MCF 10A (cell line): ENCODE results near the gene SLC25A10. TPM values are rescaled to one million over a fixed set of nuclear protein-coding genes. Genes with fewer than 3 reads are reported as not detected.

Source experiments
- BruUV-seq: library from RNA; stranded (reverse); fragments of 400-500 nt; replicated peaks from 2 replicates; lab custom pipeline; 2021; lab: Mats Ljungman, UMichigan
- CTCF ChIA-PET: fragments of 300-600 bp; sonication (Branson Sonifier 250); formaldehyde crosslinking; extraction: SDS; loops from one replicate; lab custom pipeline; 2021; ENCODE audit warnings: antibody characterized with exemption, inconsistent platforms; lab: Yijun Ruan, JAX
- POLR2A ChIA-PET: fragments of 300-600, 350-650 bp; sonication (Branson Sonifier 250); formaldehyde crosslinking; extraction: SDS; loops from one replicate; lab custom pipeline; 2020; ENCODE audit warnings: antibody characterized with exemption, inconsistent platforms; lab: Yijun Ruan, JAX
- DNase-seq: peaks from one replicate; pipeline ENCODE4 v3.0.0-alpha.2; 2018; ENCODE audit not compliant: unreplicated experiment
- H3K27ac Mint-ChIP-seq: one replicate; pipeline ENCODE4 v1.8.0; 2022; ENCODE audit warnings: mild to moderate bottlenecking, low read depth, mixed read lengths; ENCODE audit not compliant: unreplicated experiment
- H3K27me3 Mint-ChIP-seq: one replicate; pipeline ENCODE4 v1.8.0; 2022; ENCODE audit warnings: mixed read lengths; ENCODE audit not compliant: insufficient read depth, unreplicated experiment
- H3K36me3 Mint-ChIP-seq: one replicate; pipeline ENCODE4 v1.8.0; 2022; ENCODE audit warnings: mild to moderate bottlenecking, moderate library complexity, mixed read lengths; ENCODE audit not compliant: insufficient read depth, unreplicated experiment
- H3K4me1 Mint-ChIP-seq: one replicate; pipeline ENCODE4 v1.8.0; 2022; ENCODE audit warnings: mixed read lengths; ENCODE audit not compliant: insufficient read depth, unreplicated experiment
- H3K4me3 Mint-ChIP-seq: one replicate; pipeline ENCODE4 v1.8.0; 2022; ENCODE audit warnings: mild to moderate bottlenecking, moderate library complexity, mixed read lengths; ENCODE audit not compliant: unreplicated experiment
- H3K9me3 Mint-ChIP-seq: one replicate; pipeline ENCODE4 v1.8.0; 2022; ENCODE audit warnings: mixed read lengths; ENCODE audit not compliant: unreplicated experiment
- intact Hi-C: fragments of 100-400 bp; cut with micrococcal nuclease; formaldehyde crosslinking; loops from 2 replicates; pipeline ENCODE4 v1.14.1; 2022
- total RNA-seq: library from RNA; stranded (reverse); gene quantifications from 2 replicates; pipeline ENCODE4 v1.2.3, GENCODE V29; 2022
- TF ChIP-seq, protein P1 (sequence below): fragments of 200-600 bp; IDR thresholded peaks from one replicate; pipeline ENCODE4 v1.8.0; 2022; ENCODE audit warnings: antibody characterized with exemption, mild to moderate bottlenecking; ENCODE audit not compliant: unreplicated experiment

The SLC25A10 gene
- total RNA-seq, 1 experiment from 2014 or later, result 9.5 TPM

DNA sequence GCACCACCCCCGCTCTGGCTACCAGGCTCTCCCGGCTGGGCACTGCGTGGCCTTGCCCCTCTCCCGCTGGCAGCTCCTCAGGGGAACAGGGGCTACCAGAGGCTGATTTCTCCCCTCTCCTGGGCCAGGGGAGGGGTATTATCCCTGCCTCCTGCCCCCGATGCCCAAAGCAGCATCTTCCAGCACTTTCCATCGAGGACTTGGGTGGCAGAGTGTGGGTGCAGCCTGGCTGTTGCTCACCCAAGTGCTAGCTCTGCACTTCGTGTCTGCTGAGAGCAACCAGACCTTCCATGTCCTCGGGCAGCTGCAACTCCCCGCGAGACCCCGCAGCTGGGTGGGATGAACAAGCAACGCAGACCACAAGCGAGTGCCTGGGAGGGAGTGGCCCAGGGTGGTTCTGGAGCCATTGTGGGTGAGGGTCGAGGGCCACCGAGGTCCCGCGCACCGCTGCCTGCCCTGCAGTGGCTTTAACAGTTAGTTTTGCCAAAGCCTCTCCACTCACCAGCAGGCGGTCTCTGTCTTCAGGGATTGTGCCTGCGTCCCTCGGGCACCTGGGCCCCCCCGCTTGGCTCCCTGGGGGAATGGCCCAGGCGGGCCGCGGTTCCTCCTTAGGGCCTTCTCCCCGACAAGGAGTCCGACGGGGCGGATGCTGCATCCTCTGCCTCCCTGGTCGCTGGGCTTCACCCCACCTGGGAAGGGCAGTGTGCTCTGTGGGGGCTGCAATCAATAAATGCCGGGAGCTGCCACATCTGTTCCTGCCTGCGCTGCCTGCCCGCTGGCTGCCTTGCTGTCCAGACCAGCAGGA lies 8.4 kb downstream of the SLC25A10 start:
- intact Hi-C loops, result no loop called here
- DNase-seq, result no peak
- peaks cover 21% of the 10 kb centered on the region for H3K4me1 Mint-ChIP-seq
- no peaks in the 10 kb centered on the region for H3K27me3 Mint-ChIP-seq
- CTCF ChIA-PET, result interaction anchor here (0.6 to 1.0 kb wide), 2 partner anchors 9 to 121 kb away, joined by 3 read pairs; no protein-coding TSS in a partner anchor
- no peaks in the 10 kb centered on the region for H3K9me3 Mint-ChIP-seq
- POLR2A ChIA-PET, result interaction anchor here (1.6 to 1.8 kb wide), 2 partner anchors 17 to 37 kb away, joined by 5 to 9 read pairs; partner anchors contain the start of genes ARL16, HGS and MRPL12
- no TSS peak for BruUV-seq
- TF ChIP-seq, protein P1, sequence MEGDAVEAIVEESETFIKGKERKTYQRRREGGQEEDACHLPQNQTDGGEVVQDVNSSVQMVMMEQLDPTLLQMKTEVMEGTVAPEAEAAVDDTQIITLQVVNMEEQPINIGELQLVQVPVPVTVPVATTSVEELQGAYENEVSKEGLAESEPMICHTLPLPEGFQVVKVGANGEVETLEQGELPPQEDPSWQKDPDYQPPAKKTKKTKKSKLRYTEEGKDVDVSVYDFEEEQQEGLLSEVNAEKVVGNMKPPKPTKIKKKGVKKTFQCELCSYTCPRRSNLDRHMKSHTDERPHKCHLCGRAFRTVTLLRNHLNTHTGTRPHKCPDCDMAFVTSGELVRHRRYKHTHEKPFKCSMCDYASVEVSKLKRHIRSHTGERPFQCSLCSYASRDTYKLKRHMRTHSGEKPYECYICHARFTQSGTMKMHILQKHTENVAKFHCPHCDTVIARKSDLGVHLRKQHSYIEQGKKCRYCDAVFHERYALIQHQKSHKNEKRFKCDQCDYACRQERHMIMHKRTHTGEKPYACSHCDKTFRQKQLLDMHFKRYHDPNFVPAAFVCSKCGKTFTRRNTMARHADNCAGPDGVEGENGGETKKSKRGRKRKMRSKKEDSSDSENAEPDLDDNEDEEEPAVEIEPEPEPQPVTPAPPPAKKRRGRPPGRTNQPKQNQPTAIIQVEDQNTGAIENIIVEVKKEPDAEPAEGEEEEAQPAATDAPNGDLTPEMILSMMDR, result no peak
- no peak overlapping the region for H3K27ac Mint-ChIP-seq
- H3K4me3 Mint-ChIP-seq, result no peak overlapping the region
- H3K36me3 Mint-ChIP-seq, result peaks cover 14% of the 10 kb centered on the region

- H3K4me3 Mint-ChIP-seq, result no peak overlapping the region
- intact Hi-C loops, result no loop called here
- no peaks in the 10 kb centered on the region for H3K9me3 Mint-ChIP-seq
- TF ChIP-seq, protein P1, result no peak
- ChIA-PET CTCF (interaction anchor here (0.6 to 2.1 kb wide), 5 partner anchors 8 to 195 kb away, joined by 3 to 6 read pairs (median 3); no protein-coding TSS in a partner anchor), POLR2A (interaction anchor here (0.5 to 4.6 kb wide), 21 partner anchors 9 to 269 kb away, joined by 3 to 49 read pairs (median 4); partner anchors contain the start of genes ARL16, HGS, MCRIP1 and MRPL12)
- H3K36me3 Mint-ChIP-seq, result peaks cover 14% of the 10 kb centered on the region
- no TSS peak for BruUV-seq
- H3K4me1 Mint-ChIP-seq, result peaks cover 21% of the 10 kb centered on the region
- no peak for DNase-seq
- H3K27me3 Mint-ChIP-seq, result no peaks in the 10 kb centered on the region
- no peak overlapping the region for H3K27ac Mint-ChIP-seq
Observed at GRCh38 chr17:81722184-81723120, 10.4 kb downstream of the SLC25A10 start.

- Mint-ChIP-seq H3K9me3 (no peaks in the 10 kb centered on the region), H3K27ac (peak overlapping the region; percentile 88), H3K27me3 (no peaks in the 10 kb centered on the region), H3K36me3 (peaks cover 9% of the 10 kb centered on the region), H3K4me3 (peak overlapping the region; percentile 45), H3K4me1 (peaks cover 21% of the 10 kb centered on the region)
- intact Hi-C loops, result no loop called here
- no TSS peak for BruUV-seq
- TF ChIP-seq, protein P1, result no peak
- ChIA-PET CTCF (interaction anchor here (1.6 kb wide), 1 partner anchor 9 kb away, joined by 4 read pairs; no protein-coding TSS in a partner anchor), POLR2A (interaction anchor here (0.6 to 4.6 kb wide), 17 partner anchors 10 to 212 kb away, joined by 3 to 49 read pairs (median 4); partner anchors contain the start of genes ALYREF, ANAPC11, ARL16 and HGS)
- DNase-seq, result peak; percentile 64
Observed at GRCh38 chr17:81723651-81724209, 11.6 kb downstream of the SLC25A10 start.
